ENCODE results near the gene LARP1B.
A peak's percentile ranks its signal among the peaks of the same experiment; 100 is the strongest.
"Not testable (repeated sequence)": the region's sequence is repeated elsewhere in the genome, so short reads cannot be mapped to it uniquely, and the experiment has no call there.

LARP1B gene

GRCh38 chr4:128135391-128135790, 74.3 kb downstream of the LARP1B start:
- Histone ChIP-seq H3K27ac (ENCODE audit: low read depth, low read length, severe bottlenecking) (no peak overlapping the region), H3K9me3 (ENCODE audit: control insufficient read depth, low read length) (no peaks in the 10 kb centered on the region), H3K36me3 (ENCODE audit: control insufficient read depth, insufficient read depth, low read length) (peaks cover 13% of the 10 kb centered on the region), H3K4me1 (ENCODE audit: control insufficient read depth, insufficient read depth, low read length, poor library complexity, severe bottlenecking) (no peaks in the 10 kb centered on the region), H3K4me3 (ENCODE audit: extremely low read depth, insufficient read depth, low read length, poor library complexity, severe bottlenecking) (no peak overlapping the region)
- WGBS, 2 experiments (ENCODE audit: insufficient coverage in 2 of 2) = 94 to 100% methylated on average over 1 to 2 of the region's 3 CpGs

- Histone ChIP-seq H3K27ac (ENCODE audit: low read depth, low read length, severe bottlenecking) (no peak overlapping the region), H3K4me1 (ENCODE audit: control insufficient read depth, insufficient read depth, low read length, poor library complexity, severe bottlenecking) (no peaks in the 10 kb centered on the region), H3K4me3 (ENCODE audit: extremely low read depth, insufficient read depth, low read length, poor library complexity, severe bottlenecking) (no peak overlapping the region), H3K36me3 (ENCODE audit: control insufficient read depth, insufficient read depth, low read length) (peaks cover 22% of the 10 kb centered on the region), H3K9me3 (ENCODE audit: control insufficient read depth, low read length) (peaks cover 8% of the 10 kb centered on the region)
Observed at GRCh38 chr4:128141866-128142265, 80.8 kb downstream of the LARP1B start.

DNA sequence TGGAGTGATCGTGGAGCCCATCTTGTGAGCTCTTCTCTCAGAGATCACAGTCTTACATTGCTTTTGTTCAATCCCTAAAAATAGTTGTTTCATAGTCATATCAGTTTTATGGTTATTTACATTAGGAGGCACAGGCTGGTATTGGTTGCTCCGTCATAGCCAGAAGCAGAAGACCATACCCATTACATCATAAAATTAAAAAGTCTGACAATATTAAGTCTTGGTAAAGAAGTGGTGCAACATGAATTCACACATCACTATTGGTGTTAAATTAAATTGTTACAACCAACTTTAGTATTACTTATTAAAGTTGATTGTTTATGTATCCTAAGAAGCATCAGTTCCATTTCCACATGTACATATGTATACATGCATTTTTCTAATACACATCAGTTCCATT, 84.6 kb downstream of the LARP1B start:
- no peaks in the 10 kb centered on the region for H3K4me1 ChIP-seq (ENCODE audit: control insufficient read depth, insufficient read depth, low read length, poor library complexity, severe bottlenecking)
- 100% methylated on average over 1 of the region's 2 CpGs; no CpG with 5 or more reads in 1 of the 2 experiments for WGBS, 2 experiments (ENCODE audit: insufficient coverage in 2 of 2)
- no peak overlapping the region for H3K4me3 ChIP-seq (ENCODE audit: extremely low read depth, insufficient read depth, low read length, poor library complexity, severe bottlenecking)
- H3K9me3 ChIP-seq (ENCODE audit: control insufficient read depth, low read length) = peaks cover 8% of the 10 kb centered on the region
- peaks cover 29% of the 10 kb centered on the region for H3K36me3 ChIP-seq (ENCODE audit: control insufficient read depth, insufficient read depth, low read length)
- no peak overlapping the region for H3K27ac ChIP-seq (ENCODE audit: low read depth, low read length, severe bottlenecking)

DNA sequence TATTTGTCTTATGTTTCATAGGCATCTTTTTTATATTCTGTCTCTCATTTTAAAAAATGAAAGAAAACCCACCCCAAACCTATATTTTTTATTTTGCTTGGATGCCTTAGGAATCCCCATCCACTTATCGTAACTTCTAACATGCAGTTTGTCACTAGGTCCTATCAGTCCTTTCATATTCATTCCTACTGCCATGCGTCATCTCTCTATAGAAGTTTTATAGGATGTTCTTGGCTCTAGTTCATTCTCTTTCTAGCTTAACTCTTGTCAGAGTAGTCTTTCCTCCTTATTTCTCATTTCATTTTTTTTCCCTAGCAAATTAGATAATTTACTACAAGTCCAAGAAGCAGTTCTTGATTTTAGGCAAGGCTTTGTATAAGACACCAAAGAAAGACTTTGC, 92.7 kb downstream of the LARP1B start:
- Histone ChIP-seq H3K27ac (ENCODE audit: low read depth, low read length, severe bottlenecking) (no peak overlapping the region), H3K4me3 (ENCODE audit: extremely low read depth, insufficient read depth, low read length, poor library complexity, severe bottlenecking) (no peak overlapping the region), H3K4me1 (ENCODE audit: control insufficient read depth, insufficient read depth, low read length, poor library complexity, severe bottlenecking) (no peaks in the 10 kb centered on the region), H3K36me3 (ENCODE audit: control insufficient read depth, insufficient read depth, low read length) (peaks cover 25% of the 10 kb centered on the region), H3K9me3 (ENCODE audit: control insufficient read depth, low read length) (peaks cover 3% of the 10 kb centered on the region)
- no CpG with 5 or more reads among the region's 2 CpGs for WGBS, 2 experiments (ENCODE audit: insufficient coverage in 2 of 2)

- Histone ChIP-seq H3K36me3 (ENCODE audit: control insufficient read depth, insufficient read depth, low read length) (peaks cover 23% of the 10 kb centered on the region), H3K4me3 (ENCODE audit: extremely low read depth, insufficient read depth, low read length, poor library complexity, severe bottlenecking) (no peak overlapping the region), H3K27ac (ENCODE audit: low read depth, low read length, severe bottlenecking) (no peak overlapping the region), H3K4me1 (ENCODE audit: control insufficient read depth, insufficient read depth, low read length, poor library complexity, severe bottlenecking) (peaks cover 3% of the 10 kb centered on the region), H3K9me3 (ENCODE audit: control insufficient read depth, low read length) (peaks cover 3% of the 10 kb centered on the region)
- 93 to 94% methylated on average over 22 to 29 of the region's 29 CpGs for WGBS, 2 experiments (ENCODE audit: insufficient coverage in 2 of 2)
Observed at GRCh38 chr4:128155231-128155855, 94.2 kb downstream of the LARP1B start.

GRCh38 chr4:128155874-128156456, 94.9 kb downstream of the LARP1B start:
- peaks cover 3% of the 10 kb centered on the region for H3K9me3 ChIP-seq (ENCODE audit: control insufficient read depth, low read length)
- no peak overlapping the region for H3K4me3 ChIP-seq (ENCODE audit: extremely low read depth, insufficient read depth, low read length, poor library complexity, severe bottlenecking)
- no peak overlapping the region for H3K27ac ChIP-seq (ENCODE audit: low read depth, low read length, severe bottlenecking)
- H3K4me1 ChIP-seq (ENCODE audit: control insufficient read depth, insufficient read depth, low read length, poor library complexity, severe bottlenecking) = peaks cover 8% of the 10 kb centered on the region
- WGBS, 2 experiments (ENCODE audit: insufficient coverage in 2 of 2) = 92 to 94% methylated on average over 6 to 7 of the region's 10 CpGs
- peaks cover 19% of the 10 kb centered on the region for H3K36me3 ChIP-seq (ENCODE audit: control insufficient read depth, insufficient read depth, low read length)

DNA sequence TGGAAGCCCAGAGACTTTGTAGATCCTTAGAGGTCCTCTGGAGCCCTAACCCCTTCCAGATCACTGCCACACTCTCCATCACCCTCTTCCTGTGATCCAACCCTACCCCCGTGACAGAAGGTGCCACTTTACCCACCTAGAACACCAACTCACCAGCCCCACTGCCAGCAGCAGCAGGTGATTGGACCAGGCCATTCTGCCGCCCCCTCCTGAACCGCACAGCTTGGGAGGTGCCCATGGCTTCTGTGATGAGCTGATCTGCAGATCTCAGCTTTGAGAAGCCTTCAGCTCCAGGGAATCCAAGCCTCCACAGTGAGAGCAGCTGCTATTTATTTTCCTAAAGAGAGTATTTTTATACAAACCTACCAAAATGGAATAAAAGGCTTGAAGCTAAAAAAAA, 95.4 kb downstream of the LARP1B start:
- not testable (repeated sequence) for H3K27ac ChIP-seq (ENCODE audit: low read depth, low read length, severe bottlenecking); H3K9me3 ChIP-seq (ENCODE audit: control insufficient read depth, low read length); H3K4me3 ChIP-seq (ENCODE audit: extremely low read depth, insufficient read depth, low read length, poor library complexity, severe bottlenecking)
- Histone ChIP-seq H3K36me3 (ENCODE audit: control insufficient read depth, insufficient read depth, low read length) (peaks cover 19% of the 10 kb centered on the region), H3K4me1 (ENCODE audit: control insufficient read depth, insufficient read depth, low read length, poor library complexity, severe bottlenecking) (peaks cover 13% of the 10 kb centered on the region)
- WGBS, 2 experiments (ENCODE audit: insufficient coverage in 2 of 2) = 100% methylated on average over 1 to 3 of the region's 3 CpGs

DNA sequence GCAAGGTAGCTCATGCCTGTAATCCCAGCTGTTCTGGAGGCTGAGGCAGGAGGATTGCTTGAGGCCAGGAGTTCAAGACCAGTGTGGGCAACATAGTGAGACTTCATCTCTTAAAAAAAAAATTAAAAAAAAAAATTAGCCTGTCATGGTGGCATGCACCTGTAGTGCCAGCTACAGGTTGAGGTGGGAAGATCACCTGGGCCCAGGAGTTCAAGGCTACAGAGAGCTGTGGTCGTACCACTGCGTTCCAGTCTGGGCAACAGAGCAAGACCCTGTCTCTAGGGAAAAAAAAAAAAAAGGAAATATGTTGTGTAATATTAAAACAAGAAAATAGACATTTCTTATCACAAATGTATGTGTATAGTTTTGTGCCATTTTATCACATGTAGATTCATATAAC, 97.8 kb downstream of the LARP1B start:
- H3K4me3 ChIP-seq (ENCODE audit: extremely low read depth, insufficient read depth, low read length, poor library complexity, severe bottlenecking) = no peak overlapping the region
- no CpG with 5 or more reads among the region's 2 CpGs for WGBS, 2 experiments (ENCODE audit: insufficient coverage in 2 of 2)
- peaks cover 19% of the 10 kb centered on the region for H3K36me3 ChIP-seq (ENCODE audit: control insufficient read depth, insufficient read depth, low read length)
- H3K4me1 ChIP-seq (ENCODE audit: control insufficient read depth, insufficient read depth, low read length, poor library complexity, severe bottlenecking) = peaks cover 23% of the 10 kb centered on the region
- H3K9me3 ChIP-seq (ENCODE audit: control insufficient read depth, low read length) = peaks cover 3% of the 10 kb centered on the region
- H3K27ac ChIP-seq (ENCODE audit: low read depth, low read length, severe bottlenecking) = no peak overlapping the region

DNA sequence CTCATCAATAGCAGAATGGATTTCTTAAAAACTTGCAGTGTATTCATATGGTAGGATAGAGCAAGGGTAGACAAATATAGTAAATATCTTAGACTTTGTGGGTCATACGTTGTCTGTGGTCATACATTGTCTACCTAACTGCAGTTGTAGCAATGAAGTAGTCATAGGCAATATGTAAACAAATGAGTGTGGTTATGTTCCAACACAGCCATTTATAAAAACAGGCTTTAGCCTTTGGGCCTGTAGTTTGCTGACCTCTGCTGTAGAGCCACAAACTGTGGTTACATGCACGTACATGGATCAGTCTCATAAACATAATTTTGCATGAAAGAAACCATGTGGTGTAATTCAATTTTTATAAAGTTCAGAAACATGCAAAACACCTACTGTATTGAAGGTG, 98.9 kb downstream of the LARP1B start:
- Histone ChIP-seq H3K4me1 (ENCODE audit: control insufficient read depth, insufficient read depth, low read length, poor library complexity, severe bottlenecking) (peaks cover 23% of the 10 kb centered on the region), H3K4me3 (ENCODE audit: extremely low read depth, insufficient read depth, low read length, poor library complexity, severe bottlenecking) (no peak overlapping the region), H3K27ac (ENCODE audit: low read depth, low read length, severe bottlenecking) (no peak overlapping the region), H3K9me3 (ENCODE audit: control insufficient read depth, low read length) (peaks cover 3% of the 10 kb centered on the region), H3K36me3 (ENCODE audit: control insufficient read depth, insufficient read depth, low read length) (peaks cover 18% of the 10 kb centered on the region)
- 100% methylated on average over 1 of the region's 2 CpGs; no CpG with 5 or more reads in 1 of the 2 experiments for WGBS, 2 experiments (ENCODE audit: insufficient coverage in 2 of 2)

DNA sequence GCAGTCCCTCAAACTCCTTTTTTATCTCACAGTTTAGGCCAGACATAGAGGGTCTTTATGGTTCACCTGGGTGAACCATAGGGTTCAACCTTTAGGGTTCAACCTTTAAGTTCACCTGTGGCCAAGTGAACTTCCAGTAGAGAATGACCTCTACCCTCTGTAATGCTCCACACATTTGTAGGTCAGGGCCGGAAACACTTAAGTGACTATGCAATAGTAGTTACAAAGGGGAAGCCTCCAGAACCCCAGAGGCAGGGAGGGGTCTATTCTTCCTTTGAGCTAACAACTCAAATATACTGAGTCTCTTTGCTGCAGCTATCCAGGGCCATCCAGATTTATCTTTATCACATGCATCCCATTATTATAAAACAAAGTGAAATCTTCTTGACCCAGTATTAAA, 100.0 kb downstream of the LARP1B start:
- no CpG with 5 or more reads among the region's 1 CpG for WGBS, 2 experiments (ENCODE audit: insufficient coverage in 2 of 2)

GRCh38 chr4:128162434-128162833, 101.3 kb downstream of the LARP1B start:
- peaks cover 23% of the 10 kb centered on the region for H3K4me1 ChIP-seq (ENCODE audit: control insufficient read depth, insufficient read depth, low read length, poor library complexity, severe bottlenecking)
- no peak overlapping the region for H3K4me3 ChIP-seq (ENCODE audit: extremely low read depth, insufficient read depth, low read length, poor library complexity, severe bottlenecking)
- no peaks in the 10 kb centered on the region for H3K9me3 ChIP-seq (ENCODE audit: control insufficient read depth, low read length)
- no peaks in the 10 kb centered on the region for H3K36me3 ChIP-seq (ENCODE audit: control insufficient read depth, insufficient read depth, low read length)
- no CpG with 5 or more reads among the region's 1 CpG for WGBS, 2 experiments (ENCODE audit: insufficient coverage in 2 of 2)
- peak overlapping the region; percentile 90 for H3K27ac ChIP-seq (ENCODE audit: low read depth, low read length, severe bottlenecking)

More for the DNA sequence above, 100.0 kb downstream of the LARP1B start:
- no peak overlapping the region for H3K4me3 ChIP-seq (ENCODE audit: extremely low read depth, insufficient read depth, low read length, poor library complexity, severe bottlenecking)
- H3K27ac ChIP-seq (ENCODE audit: low read depth, low read length, severe bottlenecking) = no peak overlapping the region
- H3K4me1 ChIP-seq (ENCODE audit: control insufficient read depth, insufficient read depth, low read length, poor library complexity, severe bottlenecking) = peaks cover 23% of the 10 kb centered on the region
- peaks cover 3% of the 10 kb centered on the region for H3K9me3 ChIP-seq (ENCODE audit: control insufficient read depth, low read length)
- H3K36me3 ChIP-seq (ENCODE audit: control insufficient read depth, insufficient read depth, low read length) = peaks cover 7% of the 10 kb centered on the region

Measured in mesodermal cell (in vitro differentiated cells).